Panc1 (cell line): ENCODE data around the gene SCPEP1. TPM values are rescaled to one million over a fixed set of nuclear protein-coding genes. Genes with fewer than 3 reads are reported as not detected.

Experiments used
- ATAC-seq: fragments of 200-7000 bp; cut with Tn5 transposase; 2 replicates; pipeline ENCODE4 v1.9.1; 2020; ENCODE audit warnings: mild to moderate bottlenecking, moderate library complexity
- BruUV-seq: library from RNA; stranded (reverse); fragments of 400-500 nt; replicated peaks from 2 replicates; lab custom pipeline; 2021; lab: Mats Ljungman, UMichigan
- CTCF ChIA-PET: fragments of 300-600 bp; sonication (Branson Sonifier 250); formaldehyde crosslinking; loops from one replicate; lab custom pipeline; 2022; ENCODE audit warnings: antibody characterized with exemption; lab: Charles Lee
- POLR2A ChIA-PET: fragments of 300-600 bp; sonication (Branson Sonifier 250); formaldehyde crosslinking; loops from one replicate; lab custom pipeline; 2022; ENCODE audit warnings: antibody characterized with exemption; lab: Charles Lee
- DNase-seq: peaks from one replicate; pipeline ENCODE4 v3.0.0-alpha.2; 2010; ENCODE audit warnings: low read depth, low spot score
- H3K27ac ChIP-seq: 2 replicates; pipeline ENCODE4 v1.5.1; 2011; ENCODE audit warnings: mild to moderate bottlenecking, low read length, inconsistent platforms
- H3K27me3 ChIP-seq: fragments of 200-500 bp; sonication (Bioruptor generic); 2 replicates; pipeline ENCODE4 v1.6.0; 2014; ENCODE audit warnings: low read length, inconsistent platforms; ENCODE audit not compliant: control insufficient read depth, insufficient read depth
- H3K36me3 ChIP-seq: fragments of 200-500 bp; sonication (Bioruptor generic); 2 replicates; pipeline ENCODE4 v1.5.1; 2014; ENCODE audit warnings: inconsistent platforms, mild to moderate bottlenecking, low read length, moderate library complexity; ENCODE audit not compliant: control insufficient read depth, insufficient read depth
- H3K4me1 ChIP-seq: 2 replicates; pipeline ENCODE4 v1.5.1; 2011; ENCODE audit warnings: inconsistent platforms, mild to moderate bottlenecking, low read length, moderate library complexity; ENCODE audit not compliant: control insufficient read depth, insufficient read depth
- H3K4me3 ChIP-seq, 2 experiments: 2 replicates each; pipeline ENCODE4 v1.5.1; 2011 to 2012; ENCODE audit warnings: low read depth in 2 of 2, low read length in 2 of 2, mild to moderate bottlenecking in 2 of 2, inconsistent platforms in 1 of 2, moderate library complexity in 1 of 2
- H3K9me3 ChIP-seq: fragments of 200-500 bp; sonication (Bioruptor generic); 2 replicates; pipeline ENCODE4 v1.5.1; 2014; ENCODE audit warnings: low read depth, mild to moderate bottlenecking, inconsistent platforms, low read length, moderate library complexity; ENCODE audit not compliant: control insufficient read depth, insufficient read depth
- POLR2AphosphoS5 ChIP-seq: IDR thresholded peaks from 2 replicates; pipeline ENCODE4 v1.6.1; 2012; ENCODE audit warnings: mild to moderate bottlenecking, low read depth, low read length, moderate library complexity
- SIN3A ChIP-seq: IDR thresholded peaks from 2 replicates; pipeline ENCODE4 v1.6.1; 2012; ENCODE audit warnings: low read depth, mild to moderate bottlenecking, low read length, moderate library complexity, borderline replicate concordance; ENCODE audit not compliant: insufficient read depth
- TCF7L2 ChIP-seq: IDR thresholded peaks from 2 replicates; pipeline ENCODE4 v1.6.1; 2011; ENCODE audit warnings: mild to moderate bottlenecking, low read depth, low read length, inconsistent platforms
- in situ Hi-C: cut with HindIII; loops from 2 replicates; pipeline ENCODE4 v1.10.0; 2016; ENCODE audit warnings: low sequenced_read_pairs, low pct_unique_long_range_greater_than_20kb
- intact Hi-C: fragments of 100-400 bp; cut with micrococcal nuclease; formaldehyde crosslinking; loops from one replicate; pipeline ENCODE4 v1.10.0; 2022; ENCODE audit not compliant: unreplicated experiment
- total RNA-seq: library from RNA; stranded (reverse); gene quantifications from one replicate; pipeline ENCODE4 v1.2.1, GENCODE V29; 2021; ENCODE audit not compliant: unreplicated experiment
- TF ChIP-seq, protein P1 (sequence below), 2 experiments: IDR thresholded peaks; 2 replicates each; pipeline ENCODE4 v1.6.1; 2011 to 2012; ENCODE audit warnings: low read depth in 2 of 2, control low read depth in 1 of 2, low read length in 1 of 2, mild to moderate bottlenecking in 1 of 2, moderate library complexity in 1 of 2; ENCODE audit not compliant: insufficient read depth in 1 of 2
- TF ChIP-seq, protein P2 (sequence below): fragments of 450-650 bp; IDR thresholded peaks from 2 replicates; pipeline ENCODE4 v1.5.1; 2017; ENCODE audit warnings: mild to moderate bottlenecking

SCPEP1 gene
- total RNA-seq, 1 experiment from 2014 or later, result 50.7 TPM

GRCh38 chr17:57050306-57050705, 72.4 kb downstream of the SCPEP1 start:
- no peak overlapping the region for H3K4me3 ChIP-seq
- CTCF ChIA-PET, result no interaction called here
- POLR2A ChIA-PET, result no interaction called here
- DNase-seq (no peak), ATAC-seq (no peak)
- in situ Hi-C loops (no loop called here), intact Hi-C loops (no loop called here)
- H3K4me1 ChIP-seq, result peaks cover 6% of the 10 kb centered on the region
- no peak for TF ChIP-seq POLR2AphosphoS5
- no peak for TF ChIP-seq SIN3A
- TF ChIP-seq TCF7L2, result no peak
- TF ChIP-seq, protein P1, sequence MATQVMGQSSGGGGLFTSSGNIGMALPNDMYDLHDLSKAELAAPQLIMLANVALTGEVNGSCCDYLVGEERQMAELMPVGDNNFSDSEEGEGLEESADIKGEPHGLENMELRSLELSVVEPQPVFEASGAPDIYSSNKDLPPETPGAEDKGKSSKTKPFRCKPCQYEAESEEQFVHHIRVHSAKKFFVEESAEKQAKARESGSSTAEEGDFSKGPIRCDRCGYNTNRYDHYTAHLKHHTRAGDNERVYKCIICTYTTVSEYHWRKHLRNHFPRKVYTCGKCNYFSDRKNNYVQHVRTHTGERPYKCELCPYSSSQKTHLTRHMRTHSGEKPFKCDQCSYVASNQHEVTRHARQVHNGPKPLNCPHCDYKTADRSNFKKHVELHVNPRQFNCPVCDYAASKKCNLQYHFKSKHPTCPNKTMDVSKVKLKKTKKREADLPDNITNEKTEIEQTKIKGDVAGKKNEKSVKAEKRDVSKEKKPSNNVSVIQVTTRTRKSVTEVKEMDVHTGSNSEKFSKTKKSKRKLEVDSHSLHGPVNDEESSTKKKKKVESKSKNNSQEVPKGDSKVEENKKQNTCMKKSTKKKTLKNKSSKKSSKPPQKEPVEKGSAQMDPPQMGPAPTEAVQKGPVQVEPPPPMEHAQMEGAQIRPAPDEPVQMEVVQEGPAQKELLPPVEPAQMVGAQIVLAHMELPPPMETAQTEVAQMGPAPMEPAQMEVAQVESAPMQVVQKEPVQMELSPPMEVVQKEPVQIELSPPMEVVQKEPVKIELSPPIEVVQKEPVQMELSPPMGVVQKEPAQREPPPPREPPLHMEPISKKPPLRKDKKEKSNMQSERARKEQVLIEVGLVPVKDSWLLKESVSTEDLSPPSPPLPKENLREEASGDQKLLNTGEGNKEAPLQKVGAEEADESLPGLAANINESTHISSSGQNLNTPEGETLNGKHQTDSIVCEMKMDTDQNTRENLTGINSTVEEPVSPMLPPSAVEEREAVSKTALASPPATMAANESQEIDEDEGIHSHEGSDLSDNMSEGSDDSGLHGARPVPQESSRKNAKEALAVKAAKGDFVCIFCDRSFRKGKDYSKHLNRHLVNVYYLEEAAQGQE (IDR thresholded peaks at IDR 0.05; ENCODE audit: insufficient read depth in 1 of 2, low read depth in 2 of 2, low read length in 1 of 2), result no peak
- TF ChIP-seq, protein P2, sequence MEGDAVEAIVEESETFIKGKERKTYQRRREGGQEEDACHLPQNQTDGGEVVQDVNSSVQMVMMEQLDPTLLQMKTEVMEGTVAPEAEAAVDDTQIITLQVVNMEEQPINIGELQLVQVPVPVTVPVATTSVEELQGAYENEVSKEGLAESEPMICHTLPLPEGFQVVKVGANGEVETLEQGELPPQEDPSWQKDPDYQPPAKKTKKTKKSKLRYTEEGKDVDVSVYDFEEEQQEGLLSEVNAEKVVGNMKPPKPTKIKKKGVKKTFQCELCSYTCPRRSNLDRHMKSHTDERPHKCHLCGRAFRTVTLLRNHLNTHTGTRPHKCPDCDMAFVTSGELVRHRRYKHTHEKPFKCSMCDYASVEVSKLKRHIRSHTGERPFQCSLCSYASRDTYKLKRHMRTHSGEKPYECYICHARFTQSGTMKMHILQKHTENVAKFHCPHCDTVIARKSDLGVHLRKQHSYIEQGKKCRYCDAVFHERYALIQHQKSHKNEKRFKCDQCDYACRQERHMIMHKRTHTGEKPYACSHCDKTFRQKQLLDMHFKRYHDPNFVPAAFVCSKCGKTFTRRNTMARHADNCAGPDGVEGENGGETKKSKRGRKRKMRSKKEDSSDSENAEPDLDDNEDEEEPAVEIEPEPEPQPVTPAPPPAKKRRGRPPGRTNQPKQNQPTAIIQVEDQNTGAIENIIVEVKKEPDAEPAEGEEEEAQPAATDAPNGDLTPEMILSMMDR, result no peak
- no peaks in the 10 kb centered on the region for H3K36me3 ChIP-seq
- no TSS peak for BruUV-seq
- no peaks in the 10 kb centered on the region for H3K27me3 ChIP-seq
- no peak overlapping the region for H3K27ac ChIP-seq
- H3K9me3 ChIP-seq, result no peaks in the 10 kb centered on the region

- H3K27ac ChIP-seq, result no peak overlapping the region
- in situ Hi-C loops (no loop called here), intact Hi-C loops (no loop called here)
- CTCF ChIA-PET, result no interaction called here
- H3K4me3 ChIP-seq, result no peak overlapping the region
- TF ChIP-seq, protein P1 (IDR thresholded peaks at IDR 0.05; ENCODE audit: insufficient read depth in 1 of 2, low read depth in 2 of 2, low read length in 1 of 2), result no peak
- TF ChIP-seq, protein P2, result no peak
- TF ChIP-seq TCF7L2, result no peak
- no peak for TF ChIP-seq SIN3A
- TF ChIP-seq POLR2AphosphoS5, result no peak
- DNase-seq (no peak), ATAC-seq (no peak)
- POLR2A ChIA-PET, result no interaction called here
- no peaks in the 10 kb centered on the region for H3K36me3 ChIP-seq
- BruUV-seq, result no TSS peak
- H3K27me3 ChIP-seq, result no peaks in the 10 kb centered on the region
- H3K9me3 ChIP-seq, result no peaks in the 10 kb centered on the region
- peaks cover 6% of the 10 kb centered on the region for H3K4me1 ChIP-seq
These were observed 74.0 kb downstream of the SCPEP1 start for GRCh38 chr17:57051886-57052361.

Other genes starting within 250 kb of the SCPEP1 start
- 3.4 TPM for gene C17orf67, start 144.2 kb upstream of the SCPEP1 start, total RNA-seq
- gene DGKE, start 144.0 kb upstream of the SCPEP1 start, total RNA-seq, result 19.1 TPM
- 73.2 TPM for gene TRIM25, start 64.1 kb upstream of the SCPEP1 start, total RNA-seq
- 32.9 TPM for gene COIL, start 17.1 kb upstream of the SCPEP1 start, total RNA-seq
- gene AKAP1, start 107.1 kb downstream of the SCPEP1 start, total RNA-seq, result 52.7 TPM